Transverse colon (tissue), 4 donors: ENCODE measurements around the gene VPS9D1. TPM values are rescaled to one million over a fixed set of nuclear protein-coding genes. Genes with fewer than 3 reads are reported as not detected.
A peak's percentile ranks its signal among the peaks of the same experiment; 100 is the strongest.

ENCODE experiments used
- DNase-seq: peaks from one replicate; pipeline ENCODE4 v3.0.0-alpha.2; 2019
- H3K27ac ChIP-seq, 4 donors: fragments of 200-600 bp; sonication (generic); 2 replicates each; pipeline ENCODE4 v1.5.1; 2016 to 2018; ENCODE audit warnings: inconsistent platforms in 4 of 4
- H3K27me3 ChIP-seq: fragments of 200-600 bp; sonication (generic); 2 replicates; pipeline ENCODE4 v1.5.1; 2017; ENCODE audit warnings: inconsistent platforms
- H3K36me3 ChIP-seq, 4 donors: fragments of 200-600 bp; sonication (generic); 2 replicates each; pipeline ENCODE4 v1.5.1; 2017 to 2019; ENCODE audit warnings: inconsistent platforms in 4 of 4
- H3K4me1 ChIP-seq, 4 donors: fragments of 200-600 bp; sonication (generic); 2 replicates each; pipeline ENCODE4 v1.5.1; 2017 to 2020; ENCODE audit warnings: inconsistent platforms in 4 of 4
- H3K4me3 ChIP-seq, 4 donors: fragments of 200-600 bp; sonication (generic); 1 replicate in 1 of 4; 2 replicates in 3 of 4; pipeline versions ENCODE4 v1.5.1 to v1.6.1; 2017 to 2019; ENCODE audit warnings: inconsistent platforms in 4 of 4
- H3K9me3 ChIP-seq, 2 donors: fragments of 200-600 bp; sonication (generic); 2 replicates each; pipeline ENCODE4 v1.5.1; 2017 to 2019; ENCODE audit warnings: inconsistent platforms in 2 of 2
- EP300 ChIP-seq: sonication (generic); formaldehyde crosslinking; IDR thresholded peaks from one replicate; pipeline ENCODE4 v1.6.1; 2017; ENCODE audit warnings: antibody characterized with exemption, low read depth
- POLR2A ChIP-seq: fragments of 450-650 bp; IDR thresholded peaks from one replicate; pipeline ENCODE4 v1.6.1; 2016; ENCODE audit warnings: antibody characterized with exemption, mild to moderate bottlenecking, moderate library complexity
- POLR2AphosphoS5 ChIP-seq, 3 donors: sonication (generic); formaldehyde crosslinking; IDR thresholded peaks; one replicate each; pipeline ENCODE4 v1.6.1; 2016; ENCODE audit warnings: antibody characterized with exemption in 3 of 3
- WGBS, 2 donors: methylation state at CpG; one replicate each; pipeline ENCODE4 v1.1.5; 2018; ENCODE audit warnings: low coverage in 1 of 2; 5-methylcytosine and 5-hydroxymethylcytosine counted together
- in situ Hi-C, 4 donors: fragments of 200-750 bp; cut with MboI; loops; one replicate each; pipeline versions ENCODE4 v1.15.0 to v1.15.1; 2017; ENCODE audit warnings: low sequenced_read_pairs in 3 of 4, low pct_ligation_motif_present in 1 of 4, low pct_unique_long_range_greater_than_20kb in 1 of 4
- intact Hi-C: fragments of 100-400 bp; cut with DNase I; formaldehyde crosslinking; loops from one replicate; pipeline ENCODE4 v1.15.1; 2023; ENCODE audit warnings: low total_unique reads
- total RNA-seq, 4 donors: library from RNA; depleted of rRNA; stranded (reverse); fragments of >200 nt; gene quantifications; one replicate each; pipeline ENCODE4 v1.1.0, GENCODE V29; 2016
- TF ChIP-seq, protein P1 (sequence below), 5 experiments: fragments of 200-600 bp in 3 of 5; fragments of 450-650 bp in 2 of 5; sonication (generic) in 3 of 5; IDR thresholded peaks; 1 replicate in 2 of 5; 2 replicates in 3 of 5; pipeline ENCODE4 v1.5.1; 2016 to 2017; ENCODE audit warnings: antibody characterized with exemption in 5 of 5, inconsistent platforms in 3 of 5, mild to moderate bottlenecking in 2 of 5, moderate library complexity in 1 of 5

The VPS9D1 gene
- total RNA-seq, 4 donors from 2014 or later: 13.1 to 54.6 (median 18.8) TPM

DNA sequence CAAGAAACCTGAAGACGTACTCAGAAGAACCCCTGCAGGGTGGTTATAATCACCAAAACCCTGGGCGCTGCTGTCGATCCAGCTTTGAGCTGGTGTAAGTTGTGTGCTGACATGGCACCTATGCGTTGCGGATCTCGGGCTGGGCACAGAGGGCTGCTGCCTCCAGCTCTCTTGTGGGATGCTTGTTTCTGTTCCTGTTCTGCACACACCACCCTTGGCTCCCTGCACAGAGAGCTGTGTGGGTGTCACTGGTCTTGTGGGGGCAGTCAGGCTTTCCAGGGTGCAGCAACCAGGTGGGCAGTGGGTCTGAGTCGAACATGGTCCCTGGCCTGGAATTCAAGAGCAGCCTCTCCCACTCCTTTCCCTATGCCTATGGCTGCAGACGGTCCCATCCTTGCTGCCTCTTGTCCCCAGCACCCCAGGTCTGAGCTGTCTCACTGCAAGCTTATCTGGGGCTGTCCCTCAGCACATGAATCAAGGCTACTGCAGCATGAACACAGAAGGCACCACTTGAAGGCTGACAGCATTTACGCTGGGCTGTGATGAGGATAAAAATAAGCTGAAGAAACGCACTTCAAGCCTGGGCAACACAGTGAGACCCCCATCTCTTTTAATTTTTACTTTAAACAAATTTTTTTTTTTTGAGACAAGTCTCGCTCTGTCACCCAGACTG is 20.8 kb upstream of the VPS9D1 start:
- TF ChIP-seq EP300: no peak
- TF ChIP-seq, protein P1, sequence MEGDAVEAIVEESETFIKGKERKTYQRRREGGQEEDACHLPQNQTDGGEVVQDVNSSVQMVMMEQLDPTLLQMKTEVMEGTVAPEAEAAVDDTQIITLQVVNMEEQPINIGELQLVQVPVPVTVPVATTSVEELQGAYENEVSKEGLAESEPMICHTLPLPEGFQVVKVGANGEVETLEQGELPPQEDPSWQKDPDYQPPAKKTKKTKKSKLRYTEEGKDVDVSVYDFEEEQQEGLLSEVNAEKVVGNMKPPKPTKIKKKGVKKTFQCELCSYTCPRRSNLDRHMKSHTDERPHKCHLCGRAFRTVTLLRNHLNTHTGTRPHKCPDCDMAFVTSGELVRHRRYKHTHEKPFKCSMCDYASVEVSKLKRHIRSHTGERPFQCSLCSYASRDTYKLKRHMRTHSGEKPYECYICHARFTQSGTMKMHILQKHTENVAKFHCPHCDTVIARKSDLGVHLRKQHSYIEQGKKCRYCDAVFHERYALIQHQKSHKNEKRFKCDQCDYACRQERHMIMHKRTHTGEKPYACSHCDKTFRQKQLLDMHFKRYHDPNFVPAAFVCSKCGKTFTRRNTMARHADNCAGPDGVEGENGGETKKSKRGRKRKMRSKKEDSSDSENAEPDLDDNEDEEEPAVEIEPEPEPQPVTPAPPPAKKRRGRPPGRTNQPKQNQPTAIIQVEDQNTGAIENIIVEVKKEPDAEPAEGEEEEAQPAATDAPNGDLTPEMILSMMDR (IDR thresholded peaks at IDR 0.05): no peak
- no peak for TF ChIP-seq POLR2AphosphoS5 (IDR thresholded peaks at IDR 0.05)
- TF ChIP-seq POLR2A: peak; percentile 25
- Histone ChIP-seq H3K4me3 (no peak overlapping the region), H3K36me3 (peaks cover 0 to 36% (median 17%) of the 10 kb centered on the region in 4 donors), H3K9me3 (no peaks in the 10 kb centered on the region), H3K27me3 (no peaks in the 10 kb centered on the region), H3K4me1 (no peaks in the 10 kb centered on the region), H3K27ac (no peak overlapping the region)
- in situ Hi-C loops: no loop called here
- no peak for DNase-seq
- WGBS, 2 donors: 81 to 90% methylated on average over 4 to 11 of the region's 11 CpGs
- intact Hi-C loops: no loop called here

DNA sequence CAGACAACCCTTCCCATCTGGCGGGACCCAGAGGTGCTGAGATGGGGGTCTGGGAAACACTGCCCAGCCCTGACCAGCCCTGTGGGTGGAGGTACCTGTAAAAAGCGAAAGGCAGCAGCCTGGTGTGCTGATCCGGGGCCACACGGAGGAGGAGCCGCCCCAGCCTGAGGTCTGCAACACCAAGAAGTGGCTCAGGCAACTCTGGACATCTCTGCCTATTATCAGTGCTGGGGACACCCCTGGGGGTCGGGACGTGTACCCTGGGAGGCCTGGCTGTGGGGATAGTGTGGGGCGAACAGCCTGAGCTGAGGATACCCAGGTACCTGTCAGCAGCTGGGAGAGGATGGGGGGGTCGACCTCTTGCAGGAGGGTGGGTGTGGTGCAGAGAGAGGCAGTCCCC is 18.7 kb upstream of the VPS9D1 start:
- H3K9me3 ChIP-seq: no peaks in the 10 kb centered on the region
- H3K27ac ChIP-seq: no peak overlapping the region
- in situ Hi-C loops: no loop called here
- no peak overlapping the region for H3K4me3 ChIP-seq
- DNase-seq: no peak
- H3K27me3 ChIP-seq: no peaks in the 10 kb centered on the region
- 83% methylated on average over 7 of the region's 9 CpGs; no CpG with 5 or more reads in 1 of the 2 donors for WGBS, 2 donors
- TF ChIP-seq POLR2AphosphoS5 (IDR thresholded peaks at IDR 0.05): no peak
- TF ChIP-seq EP300: no peak
- TF ChIP-seq POLR2A: no peak
- TF ChIP-seq, protein P1 (IDR thresholded peaks at IDR 0.05): no peak
- H3K36me3 ChIP-seq: peaks cover 0 to 55% (median 27%) of the 10 kb centered on the region in 4 donors
- intact Hi-C loops: no loop called here
- H3K4me1 ChIP-seq: no peaks in the 10 kb centered on the region

DNA sequence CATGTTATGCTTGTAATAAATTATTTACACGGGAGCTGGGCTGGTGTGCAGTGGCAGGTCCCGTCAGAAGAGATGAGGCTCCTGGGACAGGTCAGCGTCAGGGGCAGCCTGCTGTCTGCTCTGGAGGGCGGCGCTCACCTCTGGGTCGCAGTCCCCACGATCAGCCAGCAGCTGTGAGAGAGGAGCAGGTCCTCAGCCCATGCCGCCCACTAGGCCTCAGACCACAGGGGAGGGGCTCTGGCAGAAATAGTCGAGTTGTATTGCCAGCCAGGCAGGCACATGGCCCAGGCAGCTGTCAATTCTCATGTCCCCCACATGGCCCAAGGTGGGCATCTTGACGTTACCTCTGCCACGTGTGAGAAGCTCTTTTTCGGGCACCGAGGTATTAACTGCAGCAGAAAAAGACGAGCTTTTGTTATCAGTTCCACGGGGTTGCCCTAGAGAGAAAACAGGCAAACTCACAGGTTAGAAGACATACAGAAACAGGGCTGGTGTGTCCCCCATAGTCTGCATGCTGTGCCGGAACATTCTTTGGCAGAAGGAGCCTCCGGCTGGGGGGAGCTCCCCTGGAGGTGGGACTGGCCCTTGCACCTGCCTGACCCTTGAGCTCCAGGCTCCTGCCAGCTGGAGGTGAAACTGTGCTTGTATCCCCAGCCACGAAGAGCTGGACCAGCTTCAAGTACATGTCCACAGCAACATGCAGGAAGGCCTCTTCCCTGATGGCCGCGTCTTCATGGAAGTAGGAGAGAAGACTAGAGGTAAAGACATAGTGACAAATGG is 18.0 kb upstream of the VPS9D1 start:
- Histone ChIP-seq H3K9me3 (no peaks in the 10 kb centered on the region), H3K27ac (no peak overlapping the region), H3K4me1 (no peaks in the 10 kb centered on the region), H3K27me3 (no peaks in the 10 kb centered on the region), H3K4me3 (no peak overlapping the region), H3K36me3 (peaks cover 0 to 62% (median 31%) of the 10 kb centered on the region in 4 donors)
- in situ Hi-C loops: no loop called here
- DNase-seq: no peak
- WGBS, 2 donors: 89 to 100% methylated on average over 2 to 16 of the region's 20 CpGs
- intact Hi-C loops: no loop called here
- TF ChIP-seq, protein P1 (IDR thresholded peaks at IDR 0.05): no peak
- TF ChIP-seq EP300 (no peak), POLR2A (no peak), POLR2AphosphoS5 (IDR thresholded peaks at IDR 0.05) (no peak)

DNA sequence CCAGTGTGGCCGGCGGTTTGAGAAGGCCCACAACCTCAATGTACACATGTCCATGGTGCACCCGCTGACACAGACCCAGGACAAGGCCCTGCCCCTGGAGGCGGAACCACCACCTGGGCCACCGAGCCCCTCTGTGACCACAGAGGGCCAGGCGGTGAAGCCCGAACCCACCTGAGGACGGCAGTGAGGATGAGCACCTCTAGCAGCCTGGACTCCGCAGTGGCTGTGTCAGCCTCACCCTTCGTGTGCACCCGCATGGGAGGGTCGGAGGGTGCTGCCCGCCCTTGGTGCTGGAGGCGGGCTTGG is 17.3 kb upstream of the VPS9D1 start:
- Histone ChIP-seq H3K4me3 (no peak overlapping the region), H3K36me3 (peaks cover 0 to 69% (median 34%) of the 10 kb centered on the region in 4 donors), H3K27ac (no peak overlapping the region), H3K4me1 (no peaks in the 10 kb centered on the region), H3K27me3 (no peaks in the 10 kb centered on the region), H3K9me3 (no peaks in the 10 kb centered on the region)
- no peak for TF ChIP-seq POLR2A
- TF ChIP-seq, protein P1 (IDR thresholded peaks at IDR 0.05): no peak
- TF ChIP-seq EP300: no peak
- TF ChIP-seq POLR2AphosphoS5 (IDR thresholded peaks at IDR 0.05): no peak
- DNase-seq: no peak
- in situ Hi-C loops: no loop called here
- 89 to 100% methylated on average over 1 to 14 of the region's 14 CpGs for WGBS, 2 donors
- intact Hi-C loops: no loop called here
